ENCODE results near the gene NKAIN2. TPM values are rescaled to one million over a fixed set of nuclear protein-coding genes. Genes with fewer than 3 reads are reported as not detected.

The NKAIN2 gene
- total and polyA plus RNA-seq, 2 donors (not counting 3 experiments of a cell fraction or from before 2014, with no cell fraction given): 0.03 TPM; not detected in 1

DNA sequence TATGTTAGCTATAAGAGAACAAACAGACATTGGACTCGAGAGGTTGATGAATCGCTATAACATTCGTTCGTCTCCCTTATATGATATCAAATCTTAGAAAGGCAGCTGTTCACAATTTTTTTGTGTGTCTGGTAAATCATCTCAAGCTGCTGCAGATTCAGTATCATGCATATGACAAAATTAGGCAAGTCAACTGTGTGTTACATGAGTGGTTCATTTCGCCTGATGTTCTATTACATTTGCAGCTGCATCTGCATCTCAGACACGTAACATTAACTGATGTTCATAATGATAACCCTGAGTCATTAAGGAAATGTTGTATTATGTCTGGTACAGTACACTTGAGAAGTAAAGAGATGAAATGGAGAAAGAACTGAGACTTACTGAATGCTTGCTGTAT lies 92.1 kb downstream of the NKAIN2 start:
- no peak for DNase-seq (ENCODE audit: low read depth, low spot score)
- no peaks in the 10 kb centered on the region for H3K79me2 ChIP-seq (ENCODE audit: control insufficient read depth, insufficient read depth, low read length)
- TF ChIP-seq POLR2AphosphoS5 (IDR thresholded peaks at IDR 0.05; ENCODE audit: insufficient read depth, low read depth, low read length) (no peak), EZH2 (IDR thresholded peaks at IDR 0.05; ENCODE audit: borderline replicate concordance, low read depth, low read length, severe bottlenecking) (no peak), FOS (IDR thresholded peaks at IDR 0.05; ENCODE audit: borderline replicate concordance, insufficient read depth, low read length) (no peak), JUN (IDR thresholded peaks at IDR 0.05; ENCODE audit: borderline replicate concordance, insufficient read depth, insufficient read length, low read depth) (no peak), GATA2 (IDR thresholded peaks at IDR 0.05; ENCODE audit: insufficient read depth, insufficient read length, low read depth, low read length) (no peak), POLR2A (IDR thresholded peaks at IDR 0.05; ENCODE audit: low read depth, low read length) (no peak), MYC (IDR thresholded peaks at IDR 0.05; ENCODE audit: low read depth, low read length) (no peak)
- TF ChIP-seq, protein P1, sequence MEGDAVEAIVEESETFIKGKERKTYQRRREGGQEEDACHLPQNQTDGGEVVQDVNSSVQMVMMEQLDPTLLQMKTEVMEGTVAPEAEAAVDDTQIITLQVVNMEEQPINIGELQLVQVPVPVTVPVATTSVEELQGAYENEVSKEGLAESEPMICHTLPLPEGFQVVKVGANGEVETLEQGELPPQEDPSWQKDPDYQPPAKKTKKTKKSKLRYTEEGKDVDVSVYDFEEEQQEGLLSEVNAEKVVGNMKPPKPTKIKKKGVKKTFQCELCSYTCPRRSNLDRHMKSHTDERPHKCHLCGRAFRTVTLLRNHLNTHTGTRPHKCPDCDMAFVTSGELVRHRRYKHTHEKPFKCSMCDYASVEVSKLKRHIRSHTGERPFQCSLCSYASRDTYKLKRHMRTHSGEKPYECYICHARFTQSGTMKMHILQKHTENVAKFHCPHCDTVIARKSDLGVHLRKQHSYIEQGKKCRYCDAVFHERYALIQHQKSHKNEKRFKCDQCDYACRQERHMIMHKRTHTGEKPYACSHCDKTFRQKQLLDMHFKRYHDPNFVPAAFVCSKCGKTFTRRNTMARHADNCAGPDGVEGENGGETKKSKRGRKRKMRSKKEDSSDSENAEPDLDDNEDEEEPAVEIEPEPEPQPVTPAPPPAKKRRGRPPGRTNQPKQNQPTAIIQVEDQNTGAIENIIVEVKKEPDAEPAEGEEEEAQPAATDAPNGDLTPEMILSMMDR (IDR thresholded peaks at IDR 0.05; ENCODE audit: extremely low read depth in 1 of 2, insufficient read depth in 1 of 2, low read depth in 1 of 2, low read length in 2 of 2): no peak
- TF ChIP-seq, protein P2, sequence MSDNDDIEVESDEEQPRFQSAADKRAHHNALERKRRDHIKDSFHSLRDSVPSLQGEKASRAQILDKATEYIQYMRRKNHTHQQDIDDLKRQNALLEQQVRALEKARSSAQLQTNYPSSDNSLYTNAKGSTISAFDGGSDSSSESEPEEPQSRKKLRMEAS (IDR thresholded peaks at IDR 0.05; ENCODE audit: insufficient read depth, insufficient read length): no peak
- H3K27ac ChIP-seq (ENCODE audit: insufficient read depth, low read depth, low read length): no peak overlapping the region
- peaks cover 2% of the 10 kb centered on the region for H3K4me1 ChIP-seq (ENCODE audit: control insufficient read depth, extremely low read depth, insufficient read depth, low read length)
- FAIRE-seq: no peak
- H3K9me1 ChIP-seq (replicated peaks; ENCODE audit: control insufficient read depth, extremely low read depth, insufficient read depth, low read length): no peaks in the 10 kb centered on the region
- ChIA-PET CTCF (interaction anchor here (1.4 kb wide), 1 partner anchor 18 kb away, joined by 3 read pairs; no protein-coding TSS in a partner anchor), POLR2A (no interaction called here)
- H3K27me3 ChIP-seq (ENCODE audit: control insufficient read depth in 2 of 2, insufficient read depth in 2 of 2, low read length in 2 of 2): no peaks in the 10 kb centered on the region
- no peaks in the 10 kb centered on the region for H3K9me3 ChIP-seq (replicated peaks; ENCODE audit: control insufficient read depth, insufficient read depth, low read length)
- H3K4me2 ChIP-seq (ENCODE audit: insufficient read depth, low read length): no peak overlapping the region
- H4K20me1 ChIP-seq (replicated peaks; ENCODE audit: control insufficient read depth, extremely low read depth, insufficient read depth, low read length): no peaks in the 10 kb centered on the region
- H3K4me3 ChIP-seq (replicated peaks in 1 of 3; ENCODE audit: insufficient read depth in 1 of 3, low read depth in 1 of 3, low read length in 3 of 3): no peak overlapping the region
- no peak overlapping the region for H3K9ac ChIP-seq (replicated peaks; ENCODE audit: extremely low read depth, insufficient read depth, low read length)
- H2AFZ ChIP-seq (ENCODE audit: low read depth, low read length): no peak overlapping the region
- dilution Hi-C loops (cut with MboI; ENCODE audit: extremely low pct_ligation_motif_present, low sequenced_read_pairs) (no loop called here), intact Hi-C loops (cut with micrococcal nuclease) (no loop called here)
- no peaks in the 10 kb centered on the region for H3K36me3 ChIP-seq (ENCODE audit: control insufficient read depth in 2 of 2, extremely low read depth in 1 of 2, insufficient read depth in 2 of 2, low read length in 2 of 2)
- BruUV-seq (replicated peaks): no TSS peak
